ENCODE results near the gene IDE. TPM values are rescaled to one million over a fixed set of nuclear protein-coding genes. Genes with fewer than 3 reads are reported as not detected.

IDE gene
- total and polyA plus RNA-seq, 2 donors (not counting 1 experiment from before 2014, with no cell fraction given): 7.7 to 40.9 TPM

- no peak for DNase-seq
- Mint-ChIP-seq H3K27me3 (no peaks in the 10 kb centered on the region), H3K4me3 (no peak overlapping the region), H3K9me3 (ENCODE audit: insufficient read depth) (no peaks in the 10 kb centered on the region), H3K27ac (no peak overlapping the region), H3K4me1 (no peaks in the 10 kb centered on the region)
- H3K79me2 ChIP-seq (ENCODE audit: control insufficient read depth, insufficient read depth, low read length): no peaks in the 10 kb centered on the region
- ChIA-PET POLR2A (no interaction called here), CTCF (no interaction called here)
- no peak overlapping the region for H3K27ac ChIP-seq (ENCODE audit: low read length in 2 of 2)
- no peaks in the 10 kb centered on the region for H4K20me1 ChIP-seq (ENCODE audit: control insufficient read depth, insufficient read depth, low read length, poor library complexity, severe bottlenecking)
- no peaks in the 10 kb centered on the region for H3K9me3 ChIP-seq (ENCODE audit: control extremely low read depth in 1 of 3, control insufficient read depth in 2 of 3, insufficient read depth in 1 of 3, low read length in 2 of 3)
- no peak for ATAC-seq (ENCODE audit: low read depth)
- TF ChIP-seq EZH2 (IDR thresholded peaks at IDR 0.05; ENCODE audit: borderline replicate concordance, insufficient read depth, low read depth, low read length, poor library complexity, severe bottlenecking) (no peak), CTCF (IDR thresholded peaks at IDR 0.05) (no peak)
- intact Hi-C loops (cut with micrococcal nuclease): no loop called here
- H3K36me3 ChIP-seq (replicated peaks in 1 of 2; ENCODE audit: control extremely low read depth in 1 of 2, control insufficient read depth in 1 of 2, extremely low read depth in 1 of 2, insufficient read depth in 2 of 2, low read length in 1 of 2): no peaks in the 10 kb centered on the region
- no peak overlapping the region for H3K4me3 ChIP-seq (ENCODE audit: control extremely low read depth in 1 of 5, extremely low read depth in 1 of 5, insufficient read depth in 1 of 5, low read depth in 2 of 5, low read length in 4 of 5)
- H3K4me1 ChIP-seq (ENCODE audit: control insufficient read depth in 2 of 2, insufficient read depth in 2 of 2, low read length in 2 of 2): no peaks in the 10 kb centered on the region
- no peak overlapping the region for H3K9ac ChIP-seq (ENCODE audit: low read length)
- H3K4me2 ChIP-seq (replicated peaks; ENCODE audit: low read depth, low read length, poor library complexity, severe bottlenecking): no peak overlapping the region
- WGBS (ENCODE audit: insufficient coverage): 100% methylated on average over 1 of the region's 3 CpGs
- H2AFZ ChIP-seq (ENCODE audit: insufficient read depth, low read depth, low read length, poor library complexity, severe bottlenecking): no peak overlapping the region
- H3K27me3 ChIP-seq (replicated peaks in 1 of 4; ENCODE audit: control extremely low read depth in 1 of 4, control insufficient read depth in 3 of 4, insufficient read depth in 4 of 4, low read length in 3 of 4): no peaks in the 10 kb centered on the region
Measured at GRCh38 chr10:92615515-92615914, 41.6 kb upstream of the IDE start.

GRCh38 chr10:92604841-92605240, 30.9 kb upstream of the IDE start:
- ChIA-PET POLR2A (no interaction called here), CTCF (no interaction called here)
- Mint-ChIP-seq H3K4me3 (no peak overlapping the region), H3K27me3 (no peaks in the 10 kb centered on the region), H3K9me3 (ENCODE audit: insufficient read depth) (no peaks in the 10 kb centered on the region), H3K27ac (no peak overlapping the region), H3K4me1 (peaks cover 20% of the 10 kb centered on the region)
- Histone ChIP-seq H2AFZ (ENCODE audit: insufficient read depth, low read depth, low read length, poor library complexity, severe bottlenecking) (peak overlapping the region; percentile 34), H4K20me1 (ENCODE audit: control insufficient read depth, insufficient read depth, low read length, poor library complexity, severe bottlenecking) (no peaks in the 10 kb centered on the region), H3K36me3 (replicated peaks in 1 of 2; ENCODE audit: control extremely low read depth in 1 of 2, control insufficient read depth in 1 of 2, extremely low read depth in 1 of 2, insufficient read depth in 2 of 2, low read length in 1 of 2) (no peaks in the 10 kb centered on the region), H3K27ac (ENCODE audit: low read length in 2 of 2) (no peak overlapping the region), H3K9ac (ENCODE audit: low read length) (no peak overlapping the region), H3K4me1 (ENCODE audit: control insufficient read depth in 2 of 2, insufficient read depth in 2 of 2, low read length in 2 of 2) (no peaks in the 10 kb centered on the region), H3K4me3 (ENCODE audit: control extremely low read depth in 1 of 5, extremely low read depth in 1 of 5, insufficient read depth in 1 of 5, low read depth in 2 of 5, low read length in 4 of 5) (no peak overlapping the region), H3K9me3 (ENCODE audit: control extremely low read depth in 1 of 3, control insufficient read depth in 2 of 3, insufficient read depth in 1 of 3, low read length in 2 of 3) (peaks cover 0 to 4% (median 0%) of the 10 kb centered on the region in 3 donors), H3K4me2 (replicated peaks; ENCODE audit: low read depth, low read length, poor library complexity, severe bottlenecking) (no peak overlapping the region), H3K27me3 (replicated peaks in 1 of 4; ENCODE audit: control extremely low read depth in 1 of 4, control insufficient read depth in 3 of 4, insufficient read depth in 4 of 4, low read length in 3 of 4) (no peaks in the 10 kb centered on the region), H3K79me2 (ENCODE audit: control insufficient read depth, insufficient read depth, low read length) (peaks cover 87% of the 10 kb centered on the region)
- intact Hi-C loops (cut with micrococcal nuclease): no loop called here
- no peak for ATAC-seq (ENCODE audit: low read depth)
- no CpG with 5 or more reads among the region's 2 CpGs for WGBS (ENCODE audit: insufficient coverage)
- no peak for DNase-seq
- no peak for TF ChIP-seq CTCF (IDR thresholded peaks at IDR 0.05)
- TF ChIP-seq EZH2 (IDR thresholded peaks at IDR 0.05; ENCODE audit: borderline replicate concordance, insufficient read depth, low read depth, low read length, poor library complexity, severe bottlenecking): no peak
